Measurements from ENCODE around the gene KLHL41.
"Not testable (repeated sequence)": the region's sequence is repeated elsewhere in the genome, so short reads cannot be mapped to it uniquely, and the experiment has no call there.

KLHL41 gene

DNA sequence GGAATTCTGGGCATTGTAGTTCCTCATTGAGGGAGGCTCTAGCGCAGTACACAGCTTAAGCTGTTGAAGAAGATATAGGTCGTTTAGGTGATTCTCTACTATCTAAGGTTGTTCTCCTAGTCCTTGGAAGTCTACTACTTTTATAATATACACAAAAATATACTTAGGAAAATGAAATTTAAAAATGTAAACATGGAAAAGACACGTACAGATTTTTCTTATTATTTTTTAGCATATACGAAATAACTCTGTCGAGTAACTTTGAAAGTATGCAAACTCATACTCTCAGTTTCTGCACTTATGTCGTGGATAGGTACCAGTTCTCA is 64.4 kb downstream of the KLHL41 start:
- no peak for DNase-seq

DNA sequence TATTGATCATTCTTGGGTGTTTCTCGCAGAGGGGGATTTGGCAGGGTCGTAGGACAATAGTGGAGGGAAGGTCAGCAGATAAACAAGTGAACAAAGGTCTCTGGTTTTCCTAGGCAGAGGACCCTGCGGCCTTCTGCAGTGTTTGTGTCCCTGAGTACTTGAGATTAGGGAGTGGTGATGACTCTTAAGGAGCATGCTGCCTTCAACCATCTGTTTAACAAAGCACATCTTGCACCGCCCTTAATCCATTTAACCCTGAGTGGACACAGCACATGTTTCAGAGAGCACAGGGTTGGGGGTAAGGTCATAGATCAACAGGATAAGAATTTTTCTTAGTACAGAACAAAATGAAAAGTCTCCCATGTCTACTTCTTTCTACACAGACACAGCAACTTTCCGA is 65.0 kb downstream of the KLHL41 start:
- DNase-seq, result not testable (repeated sequence)

DNA sequence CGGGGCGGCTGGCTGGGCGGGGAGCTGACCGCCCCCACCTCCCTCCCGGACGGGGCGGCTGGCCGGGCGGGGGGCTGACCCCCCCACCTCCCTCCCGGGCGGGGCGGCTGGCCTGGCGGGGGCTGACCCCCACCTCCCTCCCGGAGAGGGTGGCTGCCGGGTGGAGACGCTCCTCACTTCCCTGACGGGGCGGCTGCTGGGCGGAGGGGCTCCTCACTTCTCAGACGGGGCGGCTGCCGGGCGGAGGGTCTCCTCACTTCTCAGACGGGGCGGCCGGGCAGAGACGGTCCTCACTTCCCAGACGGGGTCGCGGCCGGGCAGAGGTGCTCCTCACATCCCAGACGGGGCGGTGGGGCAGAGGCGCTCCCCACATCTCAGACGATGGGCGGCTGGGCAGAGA is 65.8 kb downstream of the KLHL41 start:
- not testable (repeated sequence) for DNase-seq
